VCaP (cell line): Measurements from ENCODE around the gene TMEM203.
A peak's percentile ranks its signal among the peaks of the same experiment; 100 is the strongest.

Experiments used
- H3K27ac ChIP-seq: fragments of 450-650 bp; 2 replicates; pipeline ENCODE4 v1.5.1; 2017
- TF ChIP-seq, protein P1 (sequence below): fragments of 450-650 bp; conservative IDR thresholded peaks from 2 replicates; pipeline ENCODE4 v1.5.1; 2017; ENCODE audit warnings: mild to moderate bottlenecking, moderate library complexity

Gene TMEM203

DNA sequence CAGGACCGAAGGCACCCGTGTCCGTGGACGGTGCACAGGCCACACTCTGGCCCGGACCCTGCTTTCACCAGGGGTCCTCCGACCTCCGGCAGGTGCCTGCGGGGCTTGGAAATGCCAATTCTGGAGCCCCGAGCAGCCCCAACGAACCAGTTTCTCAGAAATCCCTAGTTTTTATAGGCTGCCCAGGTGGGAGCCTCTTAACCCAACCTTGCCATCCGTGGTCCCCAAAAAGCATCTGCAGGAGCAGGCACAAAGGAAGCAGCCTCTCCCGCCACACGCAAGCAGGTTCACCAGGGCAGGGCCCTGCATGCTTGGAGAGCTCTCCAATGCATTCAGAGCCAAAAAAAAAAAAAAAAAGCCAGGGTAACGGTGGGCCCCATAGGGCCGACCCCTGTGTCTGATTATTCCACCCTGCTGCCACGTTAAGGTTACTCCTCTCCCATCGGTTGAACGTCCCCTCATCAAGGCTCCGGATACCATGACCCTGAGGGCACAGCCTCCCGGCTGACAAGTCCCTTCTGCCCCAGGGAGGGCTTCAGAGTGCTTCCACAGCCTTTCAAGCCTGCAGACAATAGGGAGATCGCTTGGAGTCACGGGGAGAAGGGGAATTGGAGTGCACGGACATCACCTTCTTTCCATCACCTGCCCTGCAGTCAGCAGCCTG lies 4.1 kb downstream of the TMEM203 start:
- TF ChIP-seq, protein P1, sequence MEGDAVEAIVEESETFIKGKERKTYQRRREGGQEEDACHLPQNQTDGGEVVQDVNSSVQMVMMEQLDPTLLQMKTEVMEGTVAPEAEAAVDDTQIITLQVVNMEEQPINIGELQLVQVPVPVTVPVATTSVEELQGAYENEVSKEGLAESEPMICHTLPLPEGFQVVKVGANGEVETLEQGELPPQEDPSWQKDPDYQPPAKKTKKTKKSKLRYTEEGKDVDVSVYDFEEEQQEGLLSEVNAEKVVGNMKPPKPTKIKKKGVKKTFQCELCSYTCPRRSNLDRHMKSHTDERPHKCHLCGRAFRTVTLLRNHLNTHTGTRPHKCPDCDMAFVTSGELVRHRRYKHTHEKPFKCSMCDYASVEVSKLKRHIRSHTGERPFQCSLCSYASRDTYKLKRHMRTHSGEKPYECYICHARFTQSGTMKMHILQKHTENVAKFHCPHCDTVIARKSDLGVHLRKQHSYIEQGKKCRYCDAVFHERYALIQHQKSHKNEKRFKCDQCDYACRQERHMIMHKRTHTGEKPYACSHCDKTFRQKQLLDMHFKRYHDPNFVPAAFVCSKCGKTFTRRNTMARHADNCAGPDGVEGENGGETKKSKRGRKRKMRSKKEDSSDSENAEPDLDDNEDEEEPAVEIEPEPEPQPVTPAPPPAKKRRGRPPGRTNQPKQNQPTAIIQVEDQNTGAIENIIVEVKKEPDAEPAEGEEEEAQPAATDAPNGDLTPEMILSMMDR: no peak
- H3K27ac ChIP-seq: peak overlapping the region; percentile 97

DNA sequence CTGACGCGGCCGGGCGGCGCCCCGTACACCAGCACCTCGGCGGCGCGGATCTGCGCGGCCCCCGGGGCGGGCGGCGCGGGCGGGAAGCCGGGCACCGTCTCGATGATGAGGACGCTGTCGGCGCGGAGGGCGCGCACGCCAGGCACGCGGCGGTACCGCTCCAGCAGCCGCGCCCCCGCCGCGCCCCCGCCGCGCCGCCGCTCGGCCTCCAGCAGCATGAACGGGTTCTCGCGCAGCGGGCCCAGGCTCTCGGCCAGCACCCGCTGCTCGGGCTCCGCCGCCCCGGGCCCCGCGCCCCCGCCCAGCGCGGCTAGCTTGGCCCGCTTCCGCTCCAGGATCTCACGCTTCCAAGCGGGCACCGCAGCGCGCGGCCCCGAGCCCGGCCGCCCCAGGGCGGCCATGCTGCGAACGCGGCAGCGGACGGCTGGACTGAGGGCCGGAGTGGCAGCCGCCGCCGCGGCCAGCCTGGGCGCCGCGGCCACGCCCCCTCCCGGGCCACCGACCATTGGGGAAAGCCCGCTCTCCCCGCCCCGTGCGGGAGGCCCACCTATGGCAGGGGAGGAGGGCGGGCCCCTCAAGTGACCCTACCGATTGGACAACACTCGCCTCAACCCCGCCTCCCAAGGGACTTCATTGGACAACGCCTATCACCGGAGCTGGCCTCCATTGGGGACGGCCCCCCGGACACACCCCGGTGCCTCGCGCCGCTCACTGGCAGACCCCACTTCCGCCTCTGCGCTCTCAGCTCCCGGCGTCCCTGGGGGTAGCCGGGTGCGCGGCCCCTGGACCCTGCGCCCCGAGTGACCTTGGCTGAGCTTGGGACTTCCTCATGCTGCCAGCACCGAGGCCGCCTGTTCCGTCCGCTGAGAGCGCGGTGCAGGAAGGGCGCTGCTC lies 4.9 kb downstream of the TMEM203 start, which contains the start of gene TPRN:
TSS of gene TPRN (minus strand) at position 431 of the 894 bp plus-strand sequence. CDS start at position 401, 30 bp downstream.
- TF ChIP-seq, protein P1: no peak
- peak within 1 kb of the TSS; percentile 97 for H3K27ac ChIP-seq

DNA sequence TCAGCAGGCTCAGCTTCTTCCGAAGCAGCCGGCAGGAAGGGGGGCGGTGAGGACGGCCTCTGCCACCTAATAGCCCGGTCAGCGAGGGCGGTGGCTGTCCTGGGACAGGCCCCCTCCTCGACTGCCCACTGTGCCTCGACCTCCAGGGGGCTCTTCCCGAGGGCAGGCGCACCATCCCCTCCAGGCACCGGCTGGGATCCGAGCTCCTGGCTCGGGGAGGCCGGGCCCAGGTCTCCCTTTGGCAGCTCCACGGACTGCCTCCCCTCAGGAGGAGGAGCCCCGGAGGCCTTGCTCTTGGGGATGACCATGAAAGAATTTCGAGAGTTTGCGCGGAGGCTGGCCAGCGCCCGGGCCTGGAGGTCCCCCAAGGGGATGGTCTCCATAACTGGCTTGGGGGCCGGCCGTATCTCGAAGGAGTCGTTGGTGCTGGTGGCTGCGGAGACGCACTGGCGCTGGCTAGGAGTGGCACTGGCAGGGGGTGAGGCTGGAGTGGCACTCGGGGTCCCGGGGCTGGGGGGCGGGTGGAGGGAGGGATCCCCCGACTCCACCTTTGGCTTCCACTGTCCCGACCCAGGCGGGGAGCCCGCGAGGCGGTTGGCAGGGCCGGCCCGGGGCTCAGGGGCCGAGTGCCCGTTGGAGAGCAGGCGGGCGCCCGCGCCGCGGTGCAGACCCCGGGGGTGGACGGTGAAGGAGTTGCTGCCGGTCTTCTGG lies 5.9 kb downstream of the TMEM203 start:
- H3K27ac ChIP-seq: peak overlapping the region; percentile 97
- TF ChIP-seq, protein P1: no peak

- TF ChIP-seq, protein P1: no peak
- peak overlapping the region; percentile 97 for H3K27ac ChIP-seq
Measured at GRCh38 chr9:137198902-137199283, 6.6 kb downstream of the TMEM203 start.

GRCh38 chr9:137198051-137198901 lies 7.2 kb downstream of the TMEM203 start:
- TF ChIP-seq, protein P1: no peak
- H3K27ac ChIP-seq: peak overlapping the region; percentile 97

DNA sequence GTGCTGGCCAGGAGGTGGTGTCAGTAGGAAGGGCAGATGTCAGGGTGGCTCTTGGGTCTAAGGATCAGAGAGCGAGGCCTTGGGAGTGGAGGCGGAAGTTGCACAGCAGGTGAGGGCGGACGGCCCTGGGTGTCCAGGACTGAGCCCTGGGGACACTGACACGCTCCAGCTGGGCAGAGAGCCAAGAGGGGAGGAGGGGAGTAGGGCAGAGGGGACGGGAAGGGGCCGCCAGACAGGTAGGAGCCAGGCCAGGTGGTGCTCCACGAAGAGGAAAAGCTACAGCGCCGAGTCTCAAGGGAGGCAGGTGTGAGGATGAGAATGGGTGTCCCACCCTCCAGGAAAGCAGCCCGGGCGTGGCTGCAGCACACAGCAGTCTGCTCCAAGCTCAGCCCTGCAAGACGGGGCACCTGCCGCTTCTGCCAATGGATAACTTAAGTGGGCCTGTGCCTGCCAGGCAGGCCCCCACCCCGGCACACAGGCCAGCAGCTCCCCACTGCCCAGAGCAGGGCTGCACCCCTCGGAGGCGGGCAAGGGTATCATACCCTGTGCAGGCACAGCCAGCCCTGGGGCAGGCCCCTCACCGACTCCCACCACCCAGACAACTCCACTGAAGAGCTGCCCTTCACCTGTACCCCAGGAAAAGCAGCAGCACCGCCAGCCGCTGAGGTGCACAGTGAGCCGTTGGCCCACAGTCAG lies 9.8 kb downstream of the TMEM203 start:
- H3K27ac ChIP-seq: peak overlapping the region; percentile 97
- TF ChIP-seq, protein P1: no peak
